K562 (cell line): ENCODE results near the gene TNFRSF6B. TPM values are rescaled to one million over a fixed set of nuclear protein-coding genes. Genes with fewer than 3 reads are reported as not detected.

Experiments
- AFF4 ChIP-seq: sonication (generic); formaldehyde crosslinking; IDR thresholded peaks from 2 replicates; pipeline ENCODE4 v1.8.0; 2023; ENCODE audit warnings: mild to moderate bottlenecking, missing genetic modification reagents
- CBX8 ChIP-seq: fragments of 200-600 bp; sonication (generic); IDR thresholded peaks from 2 replicates; pipeline ENCODE4 v1.6.1; 2012; ENCODE audit warnings: borderline replicate concordance, mixed run types, low read depth, mild to moderate bottlenecking, moderate library complexity, mixed read lengths, low read length, control low read depth, inconsistent platforms; ENCODE audit not compliant: poor library complexity, severe bottlenecking; ENCODE audit errors: extremely low read depth
- CREB1 ChIP-seq, 2 experiments: sonication (generic) in 1 of 2; formaldehyde crosslinking in 1 of 2; IDR thresholded peaks; 2 replicates each; pipeline versions ENCODE4 v1.6.1 to v1.8.0; 2012 to 2022; ENCODE audit warnings: inconsistent platforms in 1 of 2, mild to moderate bottlenecking in 1 of 2, missing genetic modification reagents in 1 of 2, moderate library complexity in 1 of 2
- FUS ChIP-seq: fragments of 200-400 bp; formaldehyde crosslinking; optimal IDR thresholded peaks from 2 replicates; pipeline ENCODE3; 2017; ENCODE audit warnings: low read depth, low read length
- GABPB2 ChIP-seq: fragments of 250-450 bp; sonication (Bioruptor Pico); conservative IDR thresholded peaks from 2 replicates; pipeline ENCODE4 v1.5.1; 2021; ENCODE audit warnings: mild to moderate bottlenecking
- HNRNPUL1 ChIP-seq: fragments of 200-400 bp; formaldehyde crosslinking; IDR thresholded peaks from 2 replicates; pipeline ENCODE4 v1.6.1; 2017; ENCODE audit warnings: low read length
- JUN ChIP-seq, 2 experiments: sonication (generic) in 1 of 2; formaldehyde crosslinking in 1 of 2; IDR thresholded peaks; 2 replicates each; pipeline versions ENCODE4 v1.6.1 to v1.8.0; 2012 to 2022; ENCODE audit warnings: borderline replicate concordance in 2 of 2, mild to moderate bottlenecking in 2 of 2, improper control_type of control experiment in 1 of 2, low read depth in 1 of 2, low read length in 1 of 2, missing genetic modification reagents in 1 of 2
- KDM2B ChIP-seq: fragments of 250-450 bp; sonication (Bioruptor Pico); IDR thresholded peaks from 2 replicates; pipeline ENCODE4 v1.8.0; 2021; ENCODE audit warnings: mild to moderate bottlenecking, moderate library complexity
- KLF13 ChIP-seq: fragments of 450-650 bp; IDR thresholded peaks from 2 replicates; pipeline ENCODE4 v1.6.1; 2016; ENCODE audit warnings: missing genetic modification characterization, low read depth, mild to moderate bottlenecking, missing compliant biosample characterization, moderate library complexity, borderline replicate concordance
- MTA3 ChIP-seq: fragments of 450-650 bp; formaldehyde crosslinking; IDR thresholded peaks from 2 replicates; pipeline ENCODE4 v1.6.1; 2017; ENCODE audit warnings: mild to moderate bottlenecking, borderline replicate concordance
- NCOA1 ChIP-seq: fragments of 450-650 bp; IDR thresholded peaks from 2 replicates; pipeline ENCODE4 v1.6.1; 2016; ENCODE audit warnings: low read depth
- NELFE ChIP-seq: IDR thresholded peaks from 2 replicates; pipeline ENCODE4 v1.6.1; 2011; ENCODE audit warnings: mild to moderate bottlenecking; ENCODE audit not compliant: insufficient read depth, insufficient read length
- NFRKB ChIP-seq: fragments of 450-650 bp; IDR thresholded peaks from 2 replicates; pipeline ENCODE4 v1.6.1; 2016; ENCODE audit warnings: low read depth
- RBM15 ChIP-seq: fragments of 200-400 bp; formaldehyde crosslinking; IDR thresholded peaks from 2 replicates; pipeline ENCODE4 v1.6.1; 2018; ENCODE audit warnings: mild to moderate bottlenecking, low read length, moderate library complexity; ENCODE audit not compliant: insufficient read depth
- SMAD1 ChIP-seq: fragments of 150-350 bp; IDR thresholded peaks from 2 replicates; pipeline ENCODE4 v1.6.1; 2014; ENCODE audit warnings: low read length, low read depth; ENCODE audit not compliant: partially characterized antibody
- TSC22D4 ChIP-seq: fragments of 450-650 bp; IDR thresholded peaks from 2 replicates; pipeline ENCODE4 v1.6.1; 2016; ENCODE audit warnings: missing genetic modification characterization, missing biosample characterization, control low read depth
- ZNF124 ChIP-seq: sonication (generic); formaldehyde crosslinking; IDR thresholded peaks from 2 replicates; pipeline ENCODE4 v1.8.1; 2022; ENCODE audit warnings: missing genetic modification reagents
- ZNF589 ChIP-seq: fragments of 200-800 bp; sonication (Bioruptor generic); IDR thresholded peaks from 2 replicates; pipeline ENCODE4 v1.6.1; 2016; ENCODE audit warnings: low read depth, missing genetic modification characterization, missing compliant biosample characterization
- polyA plus RNA-seq, 8 experiments: library from polyadenylated mRNA; depleted of rRNA in 4 of 8; stranded (reverse) in 5 of 8; unstranded in 3 of 8; fragments of >200 nt; fragmentation: Nextera tagmentation in 2 of 8; fragmentation: Illumina TruSeq in 1 of 8; extraction: Ambion mirVana in 2 of 8; extraction: Trizol in 1 of 8; gene quantifications; 2 replicates each; pipeline versions ENCODE4 v1.2.1 to v1.2.3, GENCODE V29; 2011 to 2014; ENCODE audit warnings: inconsistent platforms in 1 of 8, missing spikeins in 1 of 8
- total RNA-seq, 7 experiments: library from RNA; depleted of rRNA in 6 of 7; stranded (reverse); fragments of >200 nt in 6 of 7; fragmentation: Illumina TruSeq in 2 of 7; extraction: Trizol in 2 of 7; gene quantifications; 2 replicates each; pipeline versions ENCODE4 v1.2.1 to v1.2.3, GENCODE V29; 2011 to 2021; ENCODE audit warnings: low replicate concordance in 1 of 7
- TF ChIP-seq, protein P1 (sequence below): fragments of 250-450 bp; sonication (Bioruptor Pico); IDR thresholded peaks from 2 replicates; pipeline ENCODE4 v1.4.0; 2020; ENCODE audit warnings: mild to moderate bottlenecking, moderate library complexity
- TF ChIP-seq, protein P2 (sequence below), 2 experiments: IDR thresholded peaks; 2 replicates each; pipeline ENCODE4 v1.6.1; 2011; ENCODE audit warnings: borderline replicate concordance in 1 of 2, control low read depth in 1 of 2, low read depth in 1 of 2, low read length in 1 of 2, mild to moderate bottlenecking in 1 of 2, mixed read lengths in 1 of 2, moderate library complexity in 1 of 2; ENCODE audit not compliant: insufficient read depth in 1 of 2, insufficient read length in 1 of 2, poor library complexity in 1 of 2, severe bottlenecking in 1 of 2; ENCODE audit errors: extremely low read depth in 1 of 2

TNFRSF6B gene
- total and polyA plus RNA-seq, 9 of the 15 experiments (the other 6 are each of a cell fraction or from before 2014, with no cell fraction given) = 0.10 to 3.5 (median 0.32) TPM; not detected in 6

- no peak for TF ChIP-seq TSC22D4 (tag)
- TF ChIP-seq RBM15 = no peak
- no peak for TF ChIP-seq SMAD1
- no peak for TF ChIP-seq KDM2B (CRISPR knock-in tag)
- no peak for TF ChIP-seq NFRKB
- TF ChIP-seq, protein P1, sequence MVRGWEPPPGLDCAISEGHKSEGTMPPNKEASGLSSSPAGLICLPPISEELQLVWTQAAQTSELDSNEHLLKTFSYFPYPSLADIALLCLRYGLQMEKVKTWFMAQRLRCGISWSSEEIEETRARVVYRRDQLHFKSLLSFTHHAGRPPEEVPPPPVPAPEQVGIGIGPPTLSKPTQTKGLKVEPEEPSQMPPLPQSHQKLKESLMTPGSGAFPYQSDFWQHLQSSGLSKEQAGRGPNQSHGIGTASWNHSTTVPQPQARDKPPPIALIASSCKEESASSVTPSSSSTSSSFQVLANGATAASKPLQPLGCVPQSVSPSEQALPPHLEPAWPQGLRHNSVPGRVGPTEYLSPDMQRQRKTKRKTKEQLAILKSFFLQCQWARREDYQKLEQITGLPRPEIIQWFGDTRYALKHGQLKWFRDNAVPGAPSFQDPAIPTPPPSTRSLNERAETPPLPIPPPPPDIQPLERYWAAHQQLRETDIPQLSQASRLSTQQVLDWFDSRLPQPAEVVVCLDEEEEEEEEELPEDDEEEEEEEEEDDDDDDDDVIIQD = peak; percentile 73; the same call in 1 of the 2 replicates
- peak; percentile 72; the same call in 1 of the 2 replicates for TF ChIP-seq MTA3
- no peak for TF ChIP-seq CBX8
- TF ChIP-seq NCOA1 = no peak
- TF ChIP-seq, protein P2, sequence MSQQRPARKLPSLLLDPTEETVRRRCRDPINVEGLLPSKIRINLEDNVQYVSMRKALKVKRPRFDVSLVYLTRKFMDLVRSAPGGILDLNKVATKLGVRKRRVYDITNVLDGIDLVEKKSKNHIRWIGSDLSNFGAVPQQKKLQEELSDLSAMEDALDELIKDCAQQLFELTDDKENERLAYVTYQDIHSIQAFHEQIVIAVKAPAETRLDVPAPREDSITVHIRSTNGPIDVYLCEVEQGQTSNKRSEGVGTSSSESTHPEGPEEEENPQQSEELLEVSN (IDR thresholded peaks at IDR 0.05; ENCODE audit: borderline replicate concordance in 1 of 2, extremely low read depth in 1 of 2, insufficient read depth in 1 of 2, insufficient read length in 1 of 2, low read depth in 1 of 2, low read length in 1 of 2, poor library complexity in 1 of 2, severe bottlenecking in 1 of 2) = peak; percentile 75 to 92
- TF ChIP-seq NELFE = no peak
- TF ChIP-seq KLF13 (tag) = peak; percentile 27; the same call in 1 of the 2 replicates
- peak; percentile 47; the same call in 1 of the 2 replicates for TF ChIP-seq JUN (IDR thresholded peaks at IDR 0.05; ENCODE audit: borderline replicate concordance, low read depth, low read length)
- peak; percentile 87 for TF ChIP-seq JUN (CRISPR knock-in tag; IDR thresholded peaks at IDR 0.05; ENCODE audit: borderline replicate concordance)
- TF ChIP-seq ZNF124 (CRISPR knock-in tag) = 0 out of 2 replicates have a peak, but pooled peaks have one; percentile 23
- no peak for TF ChIP-seq ZNF589 (CRISPR knock-in tag)
- TF ChIP-seq HNRNPUL1 = no peak
- TF ChIP-seq AFF4 = no peak
- no peak for TF ChIP-seq GABPB2 (CRISPR knock-in tag)
- TF ChIP-seq CREB1 (IDR thresholded peaks at IDR 0.05) = peak; percentile 74
- peak; percentile 65 for TF ChIP-seq CREB1 (CRISPR knock-in tag; IDR thresholded peaks at IDR 0.05)
- TF ChIP-seq FUS = peak; percentile 83
Measured at GRCh38 chr20:63707558-63708300, 11.3 kb downstream of the TNFRSF6B start, which contains the start of the genes ARFRP1 and ZGPAT (continued).
